ENCODE measurements around the gene MFAP5.

MFAP5 gene

DNA sequence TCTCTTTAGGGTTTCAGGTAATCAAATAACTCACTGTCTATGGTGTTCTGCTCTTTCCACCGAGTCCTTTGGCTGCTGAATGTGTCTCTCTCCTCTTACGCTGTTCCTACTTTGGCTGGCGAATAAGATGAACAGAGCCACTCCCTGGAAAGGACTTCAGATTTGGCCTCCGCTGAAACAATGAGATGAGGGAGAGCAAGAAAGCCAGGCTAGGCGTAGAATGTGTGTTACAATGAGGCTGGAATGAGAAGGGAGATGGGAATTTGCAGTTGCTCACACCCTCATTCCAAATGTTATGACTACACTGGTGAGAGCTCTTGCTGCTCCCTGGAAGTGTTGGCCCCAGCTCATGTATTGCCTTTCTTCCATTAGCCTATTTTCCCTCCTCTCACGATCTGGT lies at the start of gene MFAP5:
TSS of gene MFAP5 (minus strand) at position 234 of the 400 bp plus-strand sequence. CDS start 722 bp downstream, outside the sequence.
- no peak within 1 kb of the TSS for H3K27ac Mint-ChIP-seq
- H3K27me3 Mint-ChIP-seq (ENCODE audit: low read depth), result peaks cover 20% of the 10 kb centered on the region
- H3K4me1 Mint-ChIP-seq (ENCODE audit: low read depth), result no peaks in the 10 kb centered on the region
- H3K36me3 Mint-ChIP-seq (ENCODE audit: low read depth), result no peaks in the 10 kb centered on the region
- H3K4me3 Mint-ChIP-seq, result no peak within 1 kb of the TSS
- no peaks in the 10 kb centered on the region for H3K9me3 Mint-ChIP-seq

DNA sequence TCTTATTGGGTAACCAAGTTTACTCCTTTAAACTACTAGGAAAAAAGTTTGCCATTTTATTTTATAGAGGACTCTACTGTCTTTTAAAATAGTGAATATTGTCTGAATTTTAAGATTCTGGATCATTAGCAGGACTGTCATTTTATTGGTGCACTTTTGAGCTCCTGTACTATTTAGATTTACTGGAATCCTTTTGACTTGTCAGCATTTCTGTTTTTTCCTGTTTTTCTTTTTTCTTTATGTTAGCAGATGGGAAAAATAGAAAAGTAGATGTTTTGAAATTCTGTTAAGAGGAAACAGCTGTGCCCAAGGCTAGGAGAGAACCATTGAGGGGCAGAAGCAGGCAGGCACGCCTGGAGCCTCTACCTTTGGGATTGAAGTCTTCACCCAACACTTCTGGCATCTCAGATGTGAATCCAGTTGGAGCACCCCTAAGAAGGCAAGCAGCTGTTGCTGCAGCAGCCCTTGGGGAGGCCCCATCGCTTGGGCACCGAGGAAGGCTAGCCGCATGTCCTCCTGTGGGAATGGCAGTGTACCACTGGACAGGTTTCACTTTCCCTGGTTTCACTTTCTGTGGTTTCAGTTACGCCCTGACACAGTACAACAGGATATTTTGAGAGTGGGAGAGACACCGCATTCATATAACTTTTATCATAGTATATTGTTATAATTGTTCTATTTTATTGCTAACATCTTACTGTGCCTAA lies 46.7 kb upstream of the MFAP5 start:
- Mint-ChIP-seq H3K4me1 (ENCODE audit: low read depth) (no peaks in the 10 kb centered on the region), H3K36me3 (ENCODE audit: low read depth) (no peaks in the 10 kb centered on the region), H3K9me3 (no peaks in the 10 kb centered on the region), H3K27ac (no peak overlapping the region), H3K4me3 (no peak overlapping the region), H3K27me3 (ENCODE audit: low read depth) (peaks cover 8% of the 10 kb centered on the region)

DNA sequence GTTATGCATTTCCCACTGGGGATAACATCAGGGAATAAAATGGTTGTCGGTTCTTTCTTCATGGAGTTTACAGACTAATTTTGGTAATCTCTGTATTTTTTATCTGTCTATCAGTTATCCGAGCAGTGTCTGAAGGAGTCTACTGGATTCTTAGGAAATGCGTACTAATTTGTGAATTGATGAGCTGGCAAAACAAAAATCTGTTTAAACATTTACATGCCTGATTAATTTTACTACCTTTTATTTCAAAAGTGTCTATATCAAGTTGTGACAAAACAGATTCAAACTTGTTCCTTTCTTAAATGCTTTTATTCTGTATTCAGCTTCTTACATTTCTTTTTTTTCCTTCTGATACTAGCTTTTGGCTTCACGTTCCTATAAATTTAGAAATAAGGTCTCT lies 39.5 kb upstream of the MFAP5 start:
- Mint-ChIP-seq H3K27ac (no peak overlapping the region), H3K9me3 (no peaks in the 10 kb centered on the region), H3K36me3 (ENCODE audit: low read depth) (peaks cover 2% of the 10 kb centered on the region), H3K4me1 (ENCODE audit: low read depth) (peaks cover 8% of the 10 kb centered on the region), H3K27me3 (ENCODE audit: low read depth) (peaks cover 31% of the 10 kb centered on the region), H3K4me3 (no peak overlapping the region)

DNA sequence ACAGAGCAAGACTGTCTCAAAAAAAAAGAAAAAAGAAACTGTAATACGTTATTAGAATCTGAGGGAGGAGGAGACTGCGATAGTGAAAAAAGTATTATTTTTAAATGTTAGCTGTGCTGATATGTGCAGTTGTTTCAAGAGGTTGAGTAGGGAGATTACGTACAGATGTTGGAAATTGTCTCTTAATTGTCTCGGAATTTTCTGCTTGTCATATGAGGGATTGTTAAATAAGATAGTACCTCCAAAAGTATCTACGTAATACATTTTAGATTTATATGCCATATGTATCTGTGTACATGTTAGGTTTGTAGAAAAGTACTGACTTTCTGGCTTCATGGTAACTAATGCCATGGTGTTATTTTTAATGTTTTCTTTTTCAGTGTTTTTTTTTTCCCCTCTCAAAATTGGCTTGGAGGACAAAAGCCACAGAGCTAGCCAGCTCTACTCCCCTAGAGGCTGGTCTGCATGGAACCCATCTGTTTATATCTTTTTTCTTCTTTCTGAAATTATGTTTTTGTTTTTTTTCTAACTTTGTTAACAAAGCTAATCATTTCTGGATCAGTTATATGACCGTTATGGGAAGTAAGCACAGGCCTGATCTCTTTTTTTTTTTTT lies 38.5 kb upstream of the MFAP5 start:
- Mint-ChIP-seq H3K27me3 (ENCODE audit: low read depth) (peaks cover 41% of the 10 kb centered on the region), H3K27ac (no peak overlapping the region), H3K36me3 (ENCODE audit: low read depth) (peaks cover 2% of the 10 kb centered on the region), H3K4me1 (ENCODE audit: low read depth) (peaks cover 14% of the 10 kb centered on the region), H3K9me3 (no peaks in the 10 kb centered on the region), H3K4me3 (no peak overlapping the region)

DNA sequence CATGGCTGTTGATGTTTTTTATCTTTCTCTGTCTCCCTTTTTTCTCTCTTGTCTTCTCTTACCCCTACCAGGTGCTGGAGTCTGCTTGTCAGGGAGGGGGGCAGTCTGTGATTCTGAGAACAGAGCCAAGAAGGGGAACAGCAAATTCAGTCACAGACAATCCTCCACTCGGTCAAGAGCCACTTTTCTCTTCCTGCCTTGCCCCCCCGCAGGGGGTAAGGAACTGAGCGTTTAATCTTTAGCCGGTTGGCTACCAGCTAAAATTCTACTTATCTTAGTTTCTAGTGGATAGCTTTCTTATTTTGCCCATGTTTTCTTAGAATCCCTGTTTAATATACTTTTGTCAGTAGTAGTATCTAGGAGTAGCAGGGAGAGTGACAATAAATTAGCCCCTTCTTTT lies 37.1 kb upstream of the MFAP5 start:
- Mint-ChIP-seq H3K4me3 (peak overlapping the region; percentile 36), H3K4me1 (ENCODE audit: low read depth) (peaks cover 14% of the 10 kb centered on the region), H3K36me3 (ENCODE audit: low read depth) (peaks cover 2% of the 10 kb centered on the region), H3K9me3 (no peaks in the 10 kb centered on the region), H3K27ac (no peak overlapping the region), H3K27me3 (ENCODE audit: low read depth) (peaks cover 51% of the 10 kb centered on the region)

DNA sequence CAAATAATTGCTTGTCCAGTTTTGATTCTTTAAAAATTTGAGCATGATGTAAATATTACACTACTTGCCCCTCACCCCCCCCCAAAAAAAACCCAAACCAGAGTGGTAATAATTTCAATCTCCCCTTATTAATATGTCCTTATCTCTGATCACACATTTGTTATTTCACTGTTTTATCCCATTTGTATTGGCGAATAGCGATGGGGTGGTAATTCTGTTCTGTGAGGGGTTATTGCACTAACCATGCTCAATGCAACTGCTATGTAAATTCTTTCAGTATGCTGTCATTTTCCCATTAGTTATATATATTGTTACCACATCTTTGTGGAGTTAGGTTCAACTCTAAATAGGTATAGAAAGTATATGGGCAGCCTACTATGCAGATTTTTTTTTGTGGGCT lies 36.3 kb upstream of the MFAP5 start:
- H3K27me3 Mint-ChIP-seq (ENCODE audit: low read depth), result peaks cover 51% of the 10 kb centered on the region
- no peak overlapping the region for H3K27ac Mint-ChIP-seq
- peaks cover 2% of the 10 kb centered on the region for H3K36me3 Mint-ChIP-seq (ENCODE audit: low read depth)
- H3K4me1 Mint-ChIP-seq (ENCODE audit: low read depth), result peaks cover 14% of the 10 kb centered on the region
- no peaks in the 10 kb centered on the region for H3K9me3 Mint-ChIP-seq
- H3K4me3 Mint-ChIP-seq, result peak overlapping the region; percentile 88

DNA sequence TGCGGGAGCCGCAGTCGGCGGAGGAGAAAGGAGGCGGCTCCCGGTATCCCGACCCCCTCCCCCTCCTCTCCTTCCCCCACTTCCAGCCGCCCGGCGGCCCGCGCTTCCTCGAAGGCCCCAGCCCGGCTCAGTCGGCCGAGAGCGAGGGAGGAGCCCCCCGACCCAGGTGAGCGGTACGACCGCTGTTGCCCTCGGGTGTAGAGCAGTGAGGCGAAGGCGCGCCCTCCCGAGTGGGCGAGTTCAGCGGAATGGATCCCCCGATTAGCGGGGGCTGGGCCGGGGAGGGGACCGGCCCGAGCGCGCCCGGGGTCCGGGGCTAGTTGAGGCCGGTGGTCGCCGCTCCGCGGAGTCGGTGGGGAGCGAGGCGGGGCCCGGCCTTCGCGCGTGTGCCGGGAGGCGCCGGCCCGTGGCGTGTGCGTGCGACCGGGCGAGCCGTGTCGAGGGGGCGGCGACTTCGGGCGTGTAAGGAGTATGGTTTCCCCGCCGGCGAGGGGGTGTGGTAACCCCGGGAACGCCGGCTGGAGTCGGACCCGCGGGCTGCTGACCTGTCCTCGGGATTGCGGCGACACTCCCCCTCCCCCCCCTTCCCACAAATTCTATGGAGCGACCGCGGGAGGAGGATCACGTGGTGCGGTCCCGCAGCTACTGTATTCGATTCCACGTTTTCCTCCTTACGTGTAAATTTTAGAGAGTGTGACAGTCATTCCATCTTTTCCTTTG lies 35.7 kb upstream of the MFAP5 start:
- Mint-ChIP-seq H3K27ac (no peak overlapping the region), H3K27me3 (ENCODE audit: low read depth) (peaks cover 51% of the 10 kb centered on the region), H3K36me3 (ENCODE audit: low read depth) (peaks cover 2% of the 10 kb centered on the region), H3K4me1 (ENCODE audit: low read depth) (peaks cover 14% of the 10 kb centered on the region), H3K4me3 (peak overlapping the region; percentile 88), H3K9me3 (no peaks in the 10 kb centered on the region)

DNA sequence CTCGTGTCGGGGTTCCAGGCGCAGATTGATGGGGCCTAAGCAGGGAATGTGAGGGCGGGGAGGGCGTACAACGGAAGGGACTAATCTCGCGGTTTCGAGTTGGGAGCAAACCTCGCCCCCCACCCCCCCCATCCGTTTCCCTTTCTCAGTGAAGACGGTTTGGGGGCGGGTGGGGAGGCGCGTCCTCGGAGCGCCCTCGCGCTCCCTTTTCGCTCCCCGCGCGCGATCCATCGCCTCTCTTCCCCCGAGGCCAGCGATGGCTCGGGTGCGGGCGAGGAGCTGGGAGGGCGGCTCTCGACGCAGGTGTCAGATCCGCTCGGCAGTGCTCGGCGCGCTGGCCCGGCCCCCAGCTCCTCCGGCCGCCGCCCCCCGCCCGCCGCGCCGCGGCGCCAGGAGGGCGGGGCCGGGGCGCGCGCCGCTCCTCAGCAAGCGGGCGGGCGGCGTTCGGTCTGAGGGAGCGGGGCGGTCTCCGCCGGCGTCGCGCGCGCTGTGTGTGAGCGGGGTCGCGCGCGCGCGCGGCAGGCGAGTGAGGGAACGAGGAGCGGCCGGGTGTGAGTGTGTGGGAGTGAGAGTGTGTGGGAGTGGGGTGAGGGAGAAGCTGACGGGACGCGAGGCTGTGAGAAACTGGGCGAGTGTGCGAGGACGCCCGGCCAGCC lies 35.0 kb upstream of the MFAP5 start, which contains the start of gene RIMKLB:
TSS of gene RIMKLB (plus strand) at position 516 of the 656 bp plus-strand sequence. CDS start 15,876 bp downstream, outside the sequence.
- Mint-ChIP-seq H3K4me1 (ENCODE audit: low read depth) (peaks cover 14% of the 10 kb centered on the region), H3K36me3 (ENCODE audit: low read depth) (peaks cover 2% of the 10 kb centered on the region)

DNA sequence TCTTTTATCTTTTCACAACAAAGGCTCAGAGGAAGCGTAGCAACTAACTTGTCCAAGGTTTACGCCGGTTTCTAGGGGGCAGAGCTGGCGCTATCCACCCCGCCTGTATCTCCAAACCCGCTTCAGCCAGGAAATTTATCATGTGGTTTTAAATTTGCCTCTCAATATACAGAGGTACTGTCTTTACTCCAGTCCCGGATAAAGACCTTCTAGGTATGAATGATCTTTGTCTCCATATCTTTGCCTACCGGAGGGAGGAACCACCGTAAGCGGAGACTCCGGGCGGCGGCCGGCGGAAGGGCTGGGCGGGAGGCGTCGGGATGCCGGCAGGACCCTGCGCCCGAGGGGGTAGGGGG lies 34.5 kb upstream of the MFAP5 start:
- H3K4me3 Mint-ChIP-seq, result peak overlapping the region; percentile 83
- H3K9me3 Mint-ChIP-seq, result no peaks in the 10 kb centered on the region
- H3K27me3 Mint-ChIP-seq (ENCODE audit: low read depth), result peaks cover 62% of the 10 kb centered on the region
- H3K4me1 Mint-ChIP-seq (ENCODE audit: low read depth), result peaks cover 14% of the 10 kb centered on the region
- no peak overlapping the region for H3K27ac Mint-ChIP-seq
- H3K36me3 Mint-ChIP-seq (ENCODE audit: low read depth), result peaks cover 2% of the 10 kb centered on the region

More for the DNA sequence above, 35.0 kb upstream of the MFAP5 start, which contains the start of gene RIMKLB:
- H3K9me3 Mint-ChIP-seq, result no peaks in the 10 kb centered on the region
- peak within 1 kb of the TSS; percentile 88 for H3K4me3 Mint-ChIP-seq
- no peak within 1 kb of the TSS for H3K27ac Mint-ChIP-seq
- H3K27me3 Mint-ChIP-seq (ENCODE audit: low read depth), result peaks cover 57% of the 10 kb centered on the region

DNA sequence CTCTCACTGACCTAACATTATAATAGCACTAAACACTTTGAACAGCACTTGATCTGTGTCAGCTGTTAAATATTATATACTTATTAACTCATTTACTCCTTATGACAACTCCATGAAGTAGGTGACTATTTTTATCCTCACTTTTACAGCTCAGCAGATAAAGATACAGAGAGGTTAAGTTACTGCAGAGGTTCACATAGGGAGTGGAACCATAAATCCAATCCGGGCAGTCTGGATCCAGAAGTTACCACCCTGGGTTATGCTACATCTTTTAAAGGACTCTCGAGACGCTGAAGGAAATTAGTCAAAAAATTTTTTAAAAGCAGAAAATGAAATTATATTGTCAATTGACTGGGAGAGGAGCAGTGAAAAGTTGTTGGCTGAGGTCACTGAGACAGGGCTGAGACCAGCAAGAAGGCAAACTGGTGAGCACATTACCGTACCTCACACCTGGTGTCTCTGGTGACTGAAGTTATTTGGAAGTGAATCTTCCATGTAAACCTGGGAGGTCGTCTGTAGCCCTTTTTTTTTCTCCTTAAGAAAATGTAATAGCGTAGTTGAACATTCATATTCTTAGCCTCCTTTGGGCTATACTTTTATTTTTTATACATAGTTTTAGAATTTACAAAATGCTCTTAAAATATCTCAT lies 33.9 kb upstream of the MFAP5 start:
- H3K4me1 Mint-ChIP-seq (ENCODE audit: low read depth), result peaks cover 14% of the 10 kb centered on the region
- no peak overlapping the region for H3K27ac Mint-ChIP-seq
- H3K36me3 Mint-ChIP-seq (ENCODE audit: low read depth), result peaks cover 2% of the 10 kb centered on the region
- H3K27me3 Mint-ChIP-seq (ENCODE audit: low read depth), result peaks cover 68% of the 10 kb centered on the region
- peak overlapping the region; percentile 83 for H3K4me3 Mint-ChIP-seq
- no peaks in the 10 kb centered on the region for H3K9me3 Mint-ChIP-seq

- H3K9me3 Mint-ChIP-seq, result no peaks in the 10 kb centered on the region
- peaks cover 14% of the 10 kb centered on the region for H3K4me1 Mint-ChIP-seq (ENCODE audit: low read depth)
- H3K4me3 Mint-ChIP-seq, result no peak overlapping the region
- no peak overlapping the region for H3K27ac Mint-ChIP-seq
- H3K27me3 Mint-ChIP-seq (ENCODE audit: low read depth), result peaks cover 64% of the 10 kb centered on the region
- H3K36me3 Mint-ChIP-seq (ENCODE audit: low read depth), result peaks cover 2% of the 10 kb centered on the region
Observed at GRCh38 chr12:8695116-8695515, 32.5 kb upstream of the MFAP5 start.

- Mint-ChIP-seq H3K27ac (no peak overlapping the region), H3K27me3 (ENCODE audit: low read depth) (peaks cover 59% of the 10 kb centered on the region), H3K4me1 (ENCODE audit: low read depth) (peaks cover 7% of the 10 kb centered on the region), H3K36me3 (ENCODE audit: low read depth) (no peaks in the 10 kb centered on the region), H3K9me3 (no peaks in the 10 kb centered on the region), H3K4me3 (no peak overlapping the region)
Observed at GRCh38 chr12:8692573-8692972, 29.9 kb upstream of the MFAP5 start.

DNA sequence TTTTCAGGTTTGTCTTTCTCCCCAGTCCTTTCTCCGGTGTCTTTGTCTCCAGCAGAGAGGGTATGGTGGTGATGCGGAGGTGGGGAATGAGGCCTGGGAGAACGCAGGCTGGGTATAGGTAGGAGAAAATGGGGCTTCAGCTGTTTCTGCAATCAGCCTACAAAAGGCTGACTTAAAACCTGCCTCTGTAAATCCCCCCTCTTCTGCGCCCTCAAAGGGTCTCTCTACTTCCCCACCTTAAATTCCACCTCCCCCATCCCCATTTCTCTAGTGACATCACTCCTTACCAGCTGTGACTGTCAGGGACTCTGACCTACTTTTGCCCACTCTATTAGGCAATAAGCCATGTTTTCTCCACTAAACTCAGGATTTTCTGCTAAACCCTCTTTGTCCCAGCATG lies 27.1 kb upstream of the MFAP5 start:
- H3K27me3 Mint-ChIP-seq (ENCODE audit: low read depth), result peaks cover 40% of the 10 kb centered on the region
- H3K36me3 Mint-ChIP-seq (ENCODE audit: low read depth), result no peaks in the 10 kb centered on the region
- H3K27ac Mint-ChIP-seq, result no peak overlapping the region
- H3K4me3 Mint-ChIP-seq, result no peak overlapping the region
- no peaks in the 10 kb centered on the region for H3K4me1 Mint-ChIP-seq (ENCODE audit: low read depth)
- H3K9me3 Mint-ChIP-seq, result no peaks in the 10 kb centered on the region

Measured in T-helper 1 cell treated with Interleukin-12 subunit alpha and Interleukin-12 subunit beta and Interleukin-4 antibody, amounts not matched to agents 30 μg/mL and 1 μg/mL, for 36 hours (primary cell).